8988T (cell line): ENCODE results near the gene PRKD2.
A peak's percentile ranks its signal among the peaks of the same experiment; 100 is the strongest.

Source experiments
- DNase-seq: peaks from one replicate; pipeline ENCODE4 v3.0.0; 2011

Gene PRKD2

DNA sequence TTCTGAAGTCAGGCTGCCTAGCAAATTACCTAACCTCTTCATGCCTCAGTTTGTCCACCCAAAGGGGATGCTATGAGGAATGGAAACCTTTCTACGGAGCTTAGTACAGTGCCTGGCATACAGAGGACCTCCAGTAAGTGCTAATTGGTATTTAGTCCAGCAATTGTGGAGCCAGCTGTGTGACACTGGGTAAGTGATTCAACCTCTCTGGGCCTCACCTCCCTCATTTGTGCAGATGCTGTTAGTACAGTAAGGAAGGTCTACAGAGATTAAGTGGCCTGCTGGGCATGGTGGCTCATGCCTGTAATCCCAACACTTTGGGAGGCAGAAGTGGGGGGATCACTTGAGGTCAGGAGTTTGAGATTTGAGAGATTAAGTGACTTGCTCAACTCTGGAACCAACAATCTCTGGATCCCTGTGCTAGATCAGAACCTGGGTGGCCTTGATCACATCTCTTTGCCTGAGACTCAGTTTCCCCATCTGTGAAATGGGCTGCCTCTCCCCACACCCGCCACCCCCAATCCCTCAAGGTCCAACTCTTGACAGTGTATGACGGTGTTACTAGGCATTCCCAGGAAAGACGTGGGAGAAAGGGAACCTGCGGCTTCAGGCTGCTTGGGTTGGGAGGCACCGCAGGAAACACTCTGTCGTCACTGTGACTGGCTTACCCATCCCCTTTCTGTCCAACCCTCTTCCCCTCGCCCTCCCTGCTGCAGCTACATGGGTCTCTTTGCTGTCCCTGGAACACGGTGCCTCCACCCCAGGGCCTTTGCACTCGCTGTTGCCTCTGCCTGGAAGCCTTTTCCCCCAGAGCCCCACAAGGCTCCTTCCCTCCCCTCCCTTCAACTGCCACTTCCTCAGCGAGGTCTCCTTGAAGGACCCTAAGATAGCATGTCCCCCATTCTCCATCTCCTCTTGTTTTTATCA is 18.3 kb downstream of the PRKD2 start:
- DNase-seq, result no peak

DNA sequence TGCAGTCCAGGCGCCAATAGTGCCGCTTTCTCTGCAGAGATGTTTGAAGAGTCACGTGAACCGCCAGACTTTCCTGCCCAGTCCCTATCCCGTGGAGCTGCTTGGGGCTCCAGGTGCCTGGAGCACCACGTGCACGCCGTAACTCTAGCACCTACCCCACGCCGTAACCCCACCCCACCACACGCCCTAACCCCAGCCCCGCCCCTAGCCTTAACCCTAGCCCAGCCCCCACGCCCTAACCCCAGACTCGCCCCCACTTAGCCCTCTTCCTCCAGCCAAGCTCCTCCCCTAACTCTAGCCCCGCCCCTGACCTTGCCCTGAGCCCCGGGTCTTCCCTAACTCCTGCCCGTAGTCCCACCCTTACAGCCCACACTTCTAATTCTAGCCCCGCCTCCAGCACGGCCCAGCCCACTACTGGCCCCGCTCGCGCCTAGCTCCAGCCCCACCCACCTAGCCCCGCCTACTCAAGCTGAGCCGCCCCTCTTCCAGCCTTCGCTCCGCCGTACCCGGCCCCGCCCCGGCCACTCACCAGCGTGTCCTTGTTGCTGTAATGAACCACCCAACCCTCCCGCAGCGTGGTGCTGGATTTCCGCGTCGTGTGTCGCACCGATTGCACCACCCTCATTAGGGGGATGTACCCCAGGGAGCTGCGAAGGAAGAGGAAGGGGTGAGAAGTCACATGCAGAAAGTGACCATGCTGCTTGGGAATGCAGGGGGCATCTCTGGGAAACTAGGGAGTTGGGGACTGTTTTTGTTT is 19.5 kb downstream of the PRKD2 start:
- no peak for DNase-seq

DNA sequence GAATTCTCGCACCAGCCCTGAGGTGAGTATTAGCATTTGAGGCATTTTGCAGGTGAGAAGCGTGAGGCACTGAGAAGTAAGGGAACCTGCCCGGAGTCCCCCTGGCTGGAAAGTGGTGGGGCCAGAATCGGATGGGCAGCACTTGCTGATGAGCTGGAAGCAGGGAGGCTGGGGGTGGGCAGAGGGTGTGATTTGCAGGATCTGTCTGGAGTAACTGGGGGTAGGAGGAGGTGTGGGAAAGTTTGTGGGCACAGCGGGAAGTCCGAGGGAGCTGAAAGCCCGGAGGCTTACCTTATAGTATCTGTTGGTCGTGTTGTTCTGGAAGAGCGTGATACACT is 20.1 kb downstream of the PRKD2 start:
- DNase-seq, result no peak

DNA sequence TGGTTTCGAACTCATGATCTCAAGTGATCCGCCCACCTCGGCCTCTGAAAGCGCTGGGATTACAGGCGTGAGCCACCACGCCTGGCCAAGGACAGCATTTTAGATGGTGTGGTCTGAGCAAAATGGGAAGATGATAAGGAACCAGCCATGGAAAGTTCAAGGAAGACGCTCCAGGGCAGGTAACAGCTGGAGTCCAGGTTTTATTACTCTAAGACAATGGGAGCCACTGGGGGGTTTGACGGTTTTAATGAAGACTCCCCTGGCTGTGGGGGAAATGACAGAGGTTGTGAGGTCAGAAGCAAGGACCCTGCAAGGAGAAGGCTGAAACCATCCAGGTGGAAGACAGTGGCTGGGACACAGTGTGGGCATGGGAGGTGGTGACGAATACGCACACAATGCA is 20.9 kb downstream of the PRKD2 start:
- no peak for DNase-seq

DNA sequence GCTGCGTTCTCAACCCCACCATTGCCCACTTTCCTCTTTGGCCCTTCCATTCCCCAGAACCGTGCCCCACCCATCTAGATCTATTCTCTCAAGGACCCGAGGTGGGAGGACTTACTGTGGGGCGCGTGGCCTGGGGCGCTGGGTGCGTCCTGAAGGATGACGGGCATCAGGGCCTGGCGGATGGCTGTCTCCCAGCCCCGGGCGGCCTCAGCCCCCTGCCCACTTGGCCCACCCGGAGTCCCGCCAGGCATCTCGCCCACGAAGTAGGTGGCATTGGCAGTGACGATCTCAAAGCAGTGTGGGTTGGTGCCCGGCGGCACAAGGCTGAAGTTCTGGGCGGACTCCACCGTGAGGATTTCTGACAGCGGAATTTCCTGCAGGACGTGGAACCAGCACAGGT is 23.2 kb downstream of the PRKD2 start:
- DNase-seq, result no peak

DNA sequence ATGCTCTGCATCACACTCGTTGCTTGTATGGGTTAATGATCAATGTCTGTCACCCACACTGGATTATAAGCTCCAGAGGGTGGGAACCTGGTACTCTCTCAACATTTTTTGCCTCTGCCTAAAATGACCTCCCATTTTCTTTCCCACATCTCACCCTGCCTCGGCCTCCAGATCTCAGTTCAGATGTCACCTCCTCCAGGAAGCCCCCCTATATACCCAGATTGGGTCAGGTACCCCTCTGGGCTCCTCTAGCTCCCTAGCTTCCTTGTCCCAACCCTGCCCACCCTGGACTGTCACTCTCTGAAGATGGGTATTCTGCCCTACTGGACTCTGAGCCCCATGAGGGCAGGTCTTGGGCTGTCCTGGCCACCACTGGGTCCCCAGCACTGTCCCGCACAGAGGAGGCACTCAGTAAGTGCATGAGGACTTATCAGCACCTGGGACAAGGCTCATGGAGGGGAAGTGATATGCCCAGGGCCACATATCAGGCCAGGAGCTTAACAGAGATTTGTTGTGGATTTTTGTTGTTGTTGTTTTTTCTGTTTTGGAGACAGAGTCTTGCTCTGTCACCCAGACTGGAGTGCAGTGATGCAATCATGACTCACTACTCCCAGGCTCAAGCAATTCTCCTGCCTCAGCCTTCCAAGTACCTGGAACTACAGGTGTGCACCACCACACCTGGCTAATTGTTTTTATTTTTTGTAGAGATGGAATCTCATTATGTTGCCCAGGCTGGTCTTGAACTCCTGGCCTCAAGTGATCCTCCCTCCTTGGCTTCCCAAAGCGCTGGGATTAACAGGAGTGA is 23.8 kb downstream of the PRKD2 start:
- DNase-seq, result no peak

DNA sequence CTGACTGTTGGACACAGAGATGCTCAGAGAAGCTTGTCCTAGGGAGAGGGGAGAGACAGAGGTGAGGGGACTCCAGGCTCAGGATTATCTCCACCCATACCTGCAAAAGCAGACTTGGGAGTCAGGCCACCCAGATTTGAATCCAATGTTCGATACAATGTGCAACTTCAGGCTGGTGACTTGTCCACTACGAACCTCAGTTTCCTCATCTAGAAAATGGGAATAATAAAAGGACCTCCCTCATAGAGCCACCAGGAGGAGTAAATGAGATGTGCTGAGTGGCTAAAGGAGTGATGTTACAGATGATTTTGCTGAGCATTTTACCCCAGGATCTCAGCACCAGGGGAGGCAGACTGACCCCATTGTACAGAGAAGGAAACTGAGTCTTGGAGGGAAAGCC is 25.0 kb downstream of the PRKD2 start:
- DNase-seq, result no peak

DNA sequence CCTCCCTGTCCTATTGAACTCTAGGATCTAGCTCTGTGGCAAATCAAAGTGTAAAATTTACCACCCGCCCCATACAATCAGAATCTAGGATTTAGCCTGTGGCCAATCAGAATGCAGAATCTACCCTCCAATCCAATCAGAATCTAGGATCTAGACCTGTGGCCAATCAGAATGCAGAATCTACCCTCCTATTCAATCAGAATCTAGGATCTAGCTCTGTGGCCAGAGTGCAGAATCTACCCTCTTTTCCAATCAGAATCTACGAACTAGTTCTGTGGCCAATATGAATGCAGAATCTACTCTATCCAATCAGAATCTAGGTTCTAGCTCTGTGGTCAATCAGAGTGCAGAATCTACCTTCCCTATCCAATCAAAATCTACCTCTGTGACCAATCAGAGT is 25.8 kb downstream of the PRKD2 start:
- DNase-seq, result no peak

DNA sequence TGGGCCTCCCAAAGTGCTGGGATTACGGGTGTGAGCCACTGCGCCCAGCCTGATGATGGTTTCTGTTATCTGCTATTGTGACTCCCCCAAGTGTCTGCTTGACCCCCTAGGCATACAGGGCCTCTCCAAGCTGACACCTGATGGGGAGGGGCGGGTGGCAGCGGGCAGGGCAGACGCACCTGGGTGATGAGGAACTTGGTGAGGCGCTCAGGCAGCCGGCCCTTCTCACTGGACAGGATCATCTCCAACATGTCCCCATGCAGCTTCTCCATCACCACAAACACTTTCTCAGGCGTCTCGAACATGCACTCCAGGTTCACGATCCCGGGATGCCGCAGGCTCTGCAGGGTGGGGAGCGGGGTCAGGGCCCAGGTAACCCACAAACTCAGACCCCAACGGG is 27.6 kb downstream of the PRKD2 start:
- no peak for DNase-seq

DNA sequence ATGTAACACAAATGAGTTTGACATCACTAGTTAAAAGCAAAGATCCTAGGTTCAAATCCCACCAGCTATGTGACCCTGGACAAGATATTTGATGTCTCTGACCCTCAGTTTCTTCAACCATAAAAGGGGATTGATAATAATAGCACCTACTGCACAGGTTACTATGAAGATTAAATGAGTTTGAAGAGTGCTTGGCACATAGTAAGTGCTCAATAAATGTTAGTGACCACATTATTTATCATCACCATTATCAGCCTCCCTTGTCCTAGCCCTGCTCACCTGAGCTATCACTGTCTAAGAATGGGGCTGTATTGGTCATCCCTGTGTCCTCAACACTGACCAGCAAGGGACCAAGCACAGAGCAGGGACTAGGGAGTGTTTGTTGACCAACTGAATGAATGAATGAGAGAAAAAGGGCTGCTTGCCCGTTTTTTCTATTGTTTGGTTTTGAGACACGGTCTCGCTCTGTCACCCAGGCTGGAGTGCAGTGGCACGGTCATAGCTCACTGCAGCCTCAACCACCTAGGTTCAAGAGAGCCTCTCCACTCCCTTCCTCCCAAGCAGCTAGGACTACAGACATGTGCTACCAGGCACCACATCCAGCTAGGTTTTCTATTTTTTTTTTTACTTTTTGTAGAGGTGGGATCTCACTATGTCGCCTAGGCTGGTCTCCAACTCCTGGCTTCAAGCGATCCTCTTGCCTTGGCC is 29.3 kb downstream of the PRKD2 start:
- no peak for DNase-seq

DNA sequence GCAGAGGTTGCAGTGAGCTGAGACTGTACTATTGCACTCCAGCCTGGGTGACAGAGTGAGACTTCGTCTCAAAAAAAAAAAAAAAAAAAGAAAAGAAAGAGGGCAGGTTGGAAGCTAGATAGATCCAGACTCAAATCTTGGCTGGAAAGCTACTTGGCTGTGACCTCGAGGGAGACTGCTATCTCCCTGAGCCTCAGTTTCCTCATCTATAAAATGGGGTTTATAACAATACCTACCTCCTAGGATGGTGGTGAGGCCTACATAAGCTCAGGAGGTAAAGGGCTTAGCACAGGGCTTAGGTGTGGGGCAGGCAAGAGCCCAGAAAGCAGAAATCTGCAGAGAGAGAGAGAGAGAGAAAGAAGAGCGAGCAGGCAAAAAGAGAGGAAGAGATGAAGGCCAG is 31.7 kb downstream of the PRKD2 start:
- DNase-seq, result no peak

DNA sequence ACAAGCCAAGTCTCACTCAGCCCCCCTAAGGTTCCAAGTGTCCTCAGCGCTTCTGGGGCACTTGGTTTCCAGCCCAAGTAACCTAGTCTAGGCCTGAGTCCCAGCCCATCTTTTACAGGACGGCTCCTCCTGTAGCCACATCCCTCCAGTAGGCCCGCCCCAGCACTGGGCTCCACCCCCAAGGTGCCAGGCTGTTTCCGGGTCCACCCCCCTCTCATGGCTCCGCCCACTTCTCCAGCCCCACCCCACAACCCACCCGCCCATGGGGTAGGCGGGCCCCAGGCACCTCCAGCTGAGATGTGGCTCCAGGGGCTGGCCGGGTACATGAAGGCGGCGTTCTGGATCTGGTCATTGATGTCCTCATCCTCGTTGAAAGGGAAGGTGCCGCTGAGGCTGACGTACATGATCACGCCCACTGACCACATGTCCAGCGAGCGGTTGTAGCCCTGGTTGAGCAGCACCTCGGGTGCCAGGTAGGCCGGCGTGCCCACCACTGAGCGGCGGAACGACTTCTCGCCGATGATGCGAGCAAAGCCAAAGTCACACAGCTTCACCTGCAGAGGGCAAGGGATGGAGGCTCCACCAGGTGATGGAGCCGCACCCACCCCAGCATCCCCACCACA is 38.7 kb downstream of the PRKD2 start:
- peak; percentile 61 for DNase-seq

DNA sequence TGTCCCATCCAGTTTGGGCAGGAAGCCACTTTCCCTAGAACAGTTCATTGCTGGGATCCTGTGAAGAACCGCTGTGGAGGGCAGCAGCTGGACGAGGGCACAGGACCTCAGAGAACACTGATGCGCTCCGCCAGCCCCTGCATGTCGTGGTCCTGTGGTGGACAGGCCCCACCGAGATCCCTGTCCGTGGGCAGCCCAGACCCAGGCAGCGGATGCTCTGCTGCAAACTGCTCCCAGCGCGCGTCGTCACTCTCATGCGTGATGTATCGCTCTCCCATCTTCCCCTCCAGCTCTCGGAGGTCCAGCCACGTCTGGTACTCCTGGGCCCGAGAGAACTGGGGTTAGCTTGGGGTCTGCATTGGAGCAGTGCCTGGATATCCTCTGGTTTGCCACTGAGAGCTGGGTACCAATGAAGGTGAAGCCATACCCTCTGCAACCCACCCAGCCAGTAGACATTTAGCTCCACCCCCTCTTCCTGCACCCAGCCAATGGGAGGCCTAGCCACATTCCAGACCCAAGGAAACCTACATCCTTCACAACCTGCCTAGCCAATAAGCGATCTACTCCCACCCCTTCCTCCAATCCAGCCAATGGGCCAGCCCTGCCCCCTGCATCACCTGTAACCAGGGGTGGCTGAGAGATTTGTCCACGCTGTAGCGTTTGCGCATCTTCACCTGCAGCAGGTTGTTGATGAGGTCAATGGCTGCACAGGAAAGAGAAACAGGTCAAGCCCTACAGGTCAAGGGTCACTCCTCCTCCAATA is 42.3 kb downstream of the PRKD2 start:
- DNase-seq, result no peak

DNA sequence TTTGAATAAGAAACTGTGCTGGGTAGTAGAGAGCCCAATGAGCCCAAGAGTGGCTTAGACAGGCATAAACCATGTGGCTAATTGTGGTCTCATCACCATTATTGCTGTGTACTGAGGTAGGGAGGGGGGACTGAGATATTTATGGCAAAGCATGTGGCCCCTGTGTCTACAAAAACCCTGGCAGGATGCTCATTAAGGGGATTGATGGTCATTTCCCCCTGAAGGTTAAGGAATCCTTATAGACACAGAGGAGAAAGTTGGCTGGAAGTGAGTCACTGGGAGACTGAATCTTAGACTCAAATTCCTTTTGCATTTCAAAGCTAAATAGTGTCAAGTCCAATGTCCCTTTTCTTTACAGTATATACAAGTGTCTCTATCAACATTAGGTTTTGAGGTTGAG is 46.1 kb downstream of the PRKD2 start:
- DNase-seq, result no peak

DNA sequence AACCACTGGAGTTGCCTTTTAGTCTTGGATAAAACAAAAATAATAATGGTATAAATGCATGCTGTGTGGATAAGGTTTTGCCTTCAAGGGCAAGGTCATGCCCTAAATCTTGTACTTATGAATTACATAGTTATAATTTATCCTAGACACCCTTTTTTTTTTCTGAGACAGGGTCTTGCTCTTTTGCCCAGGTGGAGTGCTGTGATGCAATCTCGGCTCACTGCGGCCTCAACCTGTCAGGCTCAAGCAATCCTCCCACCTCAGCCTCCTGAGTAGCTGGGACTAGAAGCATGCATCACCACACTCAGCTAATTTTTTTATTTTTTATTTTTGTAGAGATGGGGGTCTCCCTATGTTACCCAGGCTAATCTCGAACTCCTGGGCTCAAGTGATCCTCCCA is 48.3 kb downstream of the PRKD2 start:
- no peak for DNase-seq

DNA sequence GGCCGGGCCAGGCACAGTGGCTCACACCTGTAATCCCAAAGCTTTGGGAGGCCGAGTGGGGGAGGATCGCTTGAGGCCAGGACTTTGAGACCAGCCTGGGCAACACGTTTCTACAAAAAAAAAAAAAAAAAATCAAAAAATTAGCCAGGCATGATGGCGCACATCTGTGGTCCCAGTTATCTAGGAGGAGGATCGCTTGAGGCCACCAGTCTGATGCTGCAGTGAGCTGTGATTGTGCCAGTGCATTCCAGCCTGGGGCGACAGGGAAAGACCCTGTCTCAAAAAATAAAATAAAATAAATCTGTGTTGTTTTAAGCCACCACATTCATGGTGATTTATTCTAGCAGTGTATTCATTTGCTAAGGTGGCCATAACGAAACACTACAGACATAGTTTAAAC is 51.8 kb downstream of the PRKD2 start:
- DNase-seq, result no peak

DNA sequence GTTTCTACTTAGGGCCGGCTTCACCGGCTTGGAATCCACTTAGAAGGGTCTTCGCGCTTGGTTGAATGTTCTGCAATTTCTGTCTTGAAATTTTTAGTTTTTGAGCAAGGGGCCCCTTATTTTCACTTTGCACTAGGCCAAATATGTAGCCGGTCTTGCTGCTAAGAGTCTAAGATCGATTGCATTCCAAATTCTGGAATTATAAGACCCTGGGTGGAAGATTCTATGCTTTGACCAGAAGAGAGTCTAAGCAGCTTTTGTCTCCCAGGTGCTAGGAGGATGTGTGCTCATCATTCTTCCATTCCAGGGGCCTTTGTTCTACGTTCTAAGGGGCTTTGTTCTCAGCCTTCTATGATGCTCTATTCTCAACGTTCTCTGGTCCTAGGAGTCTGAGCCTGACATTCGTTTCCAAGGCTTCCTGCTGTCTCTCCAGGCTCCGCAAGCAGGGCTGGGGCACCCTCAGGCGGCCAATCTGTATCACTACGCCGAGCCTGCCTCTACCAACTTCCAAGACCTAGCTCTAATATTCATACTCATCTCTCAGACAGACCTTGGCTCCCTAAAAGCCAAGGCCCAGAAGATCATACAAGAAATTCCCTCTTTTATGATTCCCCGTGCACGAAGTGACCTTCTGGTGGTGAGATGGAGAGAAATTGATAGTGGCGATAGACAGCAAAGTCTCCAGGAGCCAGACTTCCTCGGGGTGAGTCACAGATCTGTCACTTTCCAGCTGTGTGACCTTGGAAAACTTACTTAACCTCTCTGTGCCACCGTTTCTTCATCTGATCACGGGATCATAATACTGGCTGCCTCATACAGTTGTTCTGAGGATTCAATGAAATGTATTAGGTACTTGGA is 55.0 kb downstream of the PRKD2 start:
- DNase-seq, result no peak

DNA sequence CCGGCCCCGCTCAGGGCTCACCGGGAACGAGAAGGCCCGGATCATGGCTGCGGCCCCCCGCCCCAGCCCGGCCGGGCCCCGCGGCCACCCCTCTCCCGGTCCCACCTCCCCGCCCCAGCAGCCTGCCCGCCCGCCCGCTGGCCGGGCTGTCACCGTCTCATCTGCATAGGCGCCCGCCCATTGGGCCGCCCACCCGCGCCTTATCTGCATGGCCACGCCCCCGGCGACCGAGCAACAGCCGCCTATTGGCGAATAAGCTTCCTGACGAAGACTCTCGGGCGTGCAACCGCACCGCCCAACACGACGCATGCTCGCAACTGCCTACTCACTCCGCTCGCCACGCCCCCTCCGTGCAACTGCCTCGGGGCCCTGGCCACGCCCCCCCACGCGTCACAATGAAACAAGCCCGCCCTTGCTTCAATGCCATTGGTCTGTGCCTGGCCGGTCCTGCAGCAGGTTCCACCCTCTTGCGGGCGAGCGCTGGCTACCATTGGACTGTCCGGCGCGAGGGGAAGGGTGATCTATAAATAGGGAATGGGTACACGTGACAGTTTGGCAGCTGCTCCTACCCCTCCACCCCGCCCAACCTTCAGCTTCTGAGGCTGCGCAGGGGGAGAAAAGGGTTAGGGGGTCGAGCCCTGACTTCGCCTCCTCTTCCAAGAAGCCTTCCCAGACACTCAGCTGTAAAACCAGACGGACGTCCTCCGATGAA is 55.7 kb downstream of the PRKD2 start, which contains the start of gene DACT3:
DACT3 (minus strand) TSS at position 163 of the 712 bp plus-strand sequence; CDS start at position 45, 118 bp downstream.
- DNase-seq, result peak; percentile 85

DNA sequence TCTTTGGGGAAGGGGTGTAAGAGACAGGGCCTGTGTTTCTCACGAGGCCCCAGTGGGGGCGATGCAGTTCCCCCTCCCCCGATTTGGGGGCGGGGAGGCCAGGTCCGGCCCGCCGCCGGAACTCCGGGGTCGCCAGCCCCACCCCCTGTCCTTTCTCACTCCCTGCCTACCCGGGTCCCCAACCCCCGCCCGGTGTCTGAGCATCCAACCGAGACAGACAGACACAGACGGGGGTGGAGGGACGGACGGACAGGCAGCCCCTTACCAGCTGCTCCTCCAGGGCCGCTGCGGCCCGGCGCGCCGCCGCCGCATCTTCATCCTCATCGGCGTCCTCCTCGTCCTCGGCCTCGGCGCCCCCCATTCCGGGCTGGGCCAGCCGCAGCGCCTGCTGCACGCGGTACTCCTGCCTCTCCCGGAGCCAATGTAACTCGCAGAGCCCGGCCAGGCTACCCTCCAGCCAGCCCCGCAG is 56.3 kb downstream of the PRKD2 start:
- DNase-seq, result no peak
